Activated T-cell treated with anti-CD3 and anti-CD28 coated beads, Interleukin-2, amount 50 U/mL, for 1 hour (primary cell): ENCODE data around the gene CD24.
"Not testable (repeated sequence)": the region's sequence is repeated elsewhere in the genome, so short reads cannot be mapped to it uniquely, and the experiment has no call there.

Experiments
- DNase-seq: peaks from one replicate; pipeline ENCODE4 v3.0.0-alpha.2; 2020

The CD24 gene

DNA sequence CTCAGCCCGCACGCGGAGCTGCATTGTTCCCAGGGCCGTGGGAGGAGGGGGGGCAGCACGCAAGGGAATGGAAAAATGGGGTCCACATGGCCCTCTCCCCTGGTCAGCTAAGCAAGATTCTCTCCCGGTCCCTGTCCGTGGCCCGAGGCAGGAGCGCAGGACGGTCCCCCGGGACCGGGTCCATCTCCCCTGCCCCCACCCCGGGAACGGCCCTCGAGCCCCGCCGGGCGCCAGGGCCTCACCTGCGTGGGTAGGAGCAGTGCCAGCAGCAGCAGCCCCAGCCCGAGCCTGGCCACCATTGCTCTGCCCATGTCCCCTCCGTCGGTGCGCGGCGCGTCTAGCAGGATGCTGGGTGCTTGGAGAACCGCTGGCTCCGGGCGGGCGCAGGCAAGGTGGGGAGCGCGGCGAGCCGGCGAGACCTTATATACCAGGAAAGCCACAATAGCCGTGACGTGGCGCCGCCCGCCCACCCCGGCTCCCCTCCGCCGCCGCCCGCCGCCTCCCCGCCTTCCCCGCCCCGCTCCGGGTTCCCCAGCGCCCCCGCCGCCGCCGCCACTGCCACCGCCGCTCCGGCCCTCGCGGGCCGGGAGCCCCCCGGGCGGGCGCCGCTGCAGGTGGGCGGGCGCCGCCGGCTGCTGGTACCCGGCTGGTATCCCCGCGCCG, at the start of gene CD24:
TSS of gene CD24 (minus strand) at position 394 of the 663 bp plus-strand sequence. CDS start at position 311, 83 bp downstream.
- peak; percentile 22 for DNase-seq

- DNase-seq = no peak
Measured at GRCh38 chr6:107021446-107022185, 47.1 kb upstream of the CD24 start.

DNA sequence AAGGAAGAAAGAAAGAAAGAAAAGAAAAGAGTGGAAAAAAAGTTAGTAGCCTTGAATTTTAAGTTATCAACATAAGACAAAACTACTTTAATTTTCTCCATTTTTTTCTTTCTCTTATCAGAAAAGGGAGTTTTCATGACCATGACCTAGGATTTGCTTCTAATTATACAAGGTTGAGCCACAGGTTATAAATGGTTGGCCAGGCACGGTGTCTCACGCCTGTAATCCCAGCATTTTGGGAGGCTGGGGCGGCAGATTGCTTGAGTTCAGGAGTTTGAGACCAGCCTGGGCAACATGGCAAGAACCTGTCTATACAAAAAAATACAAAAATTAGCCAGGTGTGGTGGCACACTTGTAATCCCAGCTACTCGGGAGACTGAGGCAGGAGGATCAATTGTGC, 45.7 kb upstream of the CD24 start:
- DNase-seq = no peak

DNA sequence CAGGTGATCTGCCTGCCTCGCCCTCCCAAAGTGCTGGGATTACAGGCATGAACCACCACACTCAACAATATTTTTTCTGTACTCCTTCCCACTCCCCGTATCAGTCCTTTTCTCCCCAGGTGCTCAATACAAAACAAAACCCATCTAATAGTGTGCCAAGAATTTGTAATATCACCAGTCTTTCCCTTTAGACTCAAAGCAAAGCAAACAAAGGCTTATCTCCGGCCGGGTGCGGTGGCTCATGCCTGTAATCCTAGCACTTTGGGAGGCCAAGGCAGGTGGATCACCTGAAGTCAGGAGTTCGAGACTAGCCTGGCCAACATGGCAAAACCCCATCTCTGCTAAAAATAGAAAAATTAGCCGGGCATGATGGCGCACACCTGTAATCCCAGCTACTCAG, 45.1 kb upstream of the CD24 start:
- DNase-seq = not testable (repeated sequence)

DNA sequence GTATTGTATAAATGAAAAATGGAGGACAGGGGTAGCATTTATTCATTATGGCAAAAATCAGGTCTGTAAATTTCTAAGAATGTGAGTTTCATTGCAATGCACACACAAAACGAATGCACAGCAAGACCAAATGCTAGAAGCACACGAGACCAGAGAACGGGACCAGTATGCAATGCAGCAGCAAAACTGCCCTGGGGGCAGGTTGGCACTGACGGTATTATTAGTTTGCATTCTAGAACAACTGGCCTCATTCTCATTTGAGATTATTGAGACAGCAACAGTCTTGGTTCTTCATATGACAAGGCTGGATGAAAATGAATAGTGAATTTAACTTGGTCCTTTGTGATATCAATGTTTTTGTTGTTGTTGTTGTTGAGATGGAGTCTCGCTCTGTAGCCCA, 44.5 kb upstream of the CD24 start:
- no peak for DNase-seq

GRCh38 chr6:107009499-107009898, 35.0 kb upstream of the CD24 start:
- no peak for DNase-seq

DNA sequence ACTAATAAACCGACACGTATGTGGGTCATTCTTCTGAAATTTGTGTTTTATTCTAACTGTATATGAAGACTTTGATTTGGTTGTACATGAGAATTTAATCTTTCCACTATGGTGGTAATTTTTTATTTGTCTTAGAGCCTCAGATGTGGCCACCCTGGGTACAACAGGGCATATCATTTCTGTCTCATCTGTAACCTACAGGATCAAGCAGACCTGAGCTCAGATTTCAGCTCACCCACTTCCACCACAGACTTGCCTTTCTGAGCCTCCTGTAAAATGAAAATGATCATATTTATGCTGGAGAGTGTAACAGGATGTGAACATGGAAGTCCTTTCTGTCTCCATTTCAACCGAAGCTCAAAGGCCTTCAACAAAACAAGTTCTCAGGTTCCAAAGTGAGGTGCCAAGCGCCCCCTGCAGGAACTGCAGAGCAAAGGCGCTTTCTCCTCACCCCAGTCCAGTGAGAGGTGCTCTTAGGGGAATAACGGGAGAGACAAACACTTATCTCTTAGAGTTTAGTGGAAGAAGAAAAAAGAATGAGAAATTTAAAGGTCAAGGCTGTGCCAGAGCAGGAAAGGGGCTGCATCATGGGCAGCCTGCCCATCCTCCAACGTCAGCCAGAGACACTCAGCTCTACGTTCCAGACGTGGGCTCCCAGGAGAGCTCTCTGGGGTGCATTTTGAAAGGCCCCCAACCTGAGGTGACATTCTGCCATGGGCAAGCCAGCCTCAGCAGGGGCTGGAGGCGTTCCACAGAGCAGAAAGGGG, 23.0 kb upstream of the CD24 start:
- peak; percentile 52 for DNase-seq

DNA sequence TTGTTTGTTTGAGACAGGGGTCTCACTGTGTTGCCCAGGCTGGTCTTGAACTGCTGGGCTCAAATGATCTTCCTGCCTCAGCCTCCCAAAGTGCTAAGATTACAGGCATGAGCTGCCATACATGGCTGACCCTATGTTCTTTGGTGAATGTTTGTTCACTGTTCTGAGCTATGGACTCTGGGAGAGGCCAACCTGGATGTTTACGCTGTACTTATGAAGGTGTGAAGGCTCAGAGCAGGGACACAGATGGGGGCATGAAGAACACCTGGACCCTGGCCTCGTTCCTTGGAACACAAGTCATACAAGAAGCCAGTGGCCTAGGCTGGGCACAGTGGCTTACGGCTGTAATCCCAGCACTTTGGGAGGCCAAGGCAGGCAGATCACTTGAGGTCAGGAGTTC, 21.1 kb upstream of the CD24 start:
- no peak for DNase-seq

DNA sequence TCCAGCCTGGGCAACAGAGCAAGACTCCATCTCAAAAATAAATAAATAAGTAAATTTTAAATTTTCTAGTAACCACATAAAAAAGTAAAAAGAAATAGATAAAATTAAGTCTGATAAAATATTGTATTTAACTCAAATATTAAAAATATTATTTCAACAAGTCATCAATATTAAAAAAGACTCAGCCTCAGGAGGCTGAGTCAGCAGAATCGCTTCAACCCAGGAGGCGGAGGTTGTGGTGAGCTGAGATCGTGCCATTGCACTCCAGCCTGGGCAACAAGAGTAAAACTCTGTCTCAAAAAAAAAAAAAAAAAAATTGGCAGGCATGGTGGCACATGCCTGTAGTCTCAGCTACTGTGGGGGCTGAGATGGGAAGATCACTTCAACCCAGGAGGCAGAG, 15.2 kb upstream of the CD24 start:
- DNase-seq = not testable (repeated sequence)

DNA sequence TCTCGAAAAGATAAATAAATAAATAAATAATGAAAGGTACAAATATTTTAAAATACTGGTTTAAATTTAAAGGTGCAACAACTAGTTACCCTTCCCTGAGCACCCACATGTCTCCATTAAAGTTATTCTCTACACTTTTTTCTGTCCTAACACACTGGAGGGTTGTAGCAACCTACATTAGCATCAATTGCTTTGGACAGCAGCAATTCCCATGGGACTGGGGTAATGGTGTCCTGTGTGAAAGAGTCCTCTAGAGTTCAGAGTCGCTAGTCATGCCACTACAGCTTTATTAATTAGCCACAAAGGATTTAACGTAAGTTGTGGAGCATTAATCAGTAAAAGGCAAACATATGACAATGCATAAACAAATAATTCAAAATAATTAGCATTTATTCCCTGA, 14.1 kb upstream of the CD24 start:
- DNase-seq = no peak

DNA sequence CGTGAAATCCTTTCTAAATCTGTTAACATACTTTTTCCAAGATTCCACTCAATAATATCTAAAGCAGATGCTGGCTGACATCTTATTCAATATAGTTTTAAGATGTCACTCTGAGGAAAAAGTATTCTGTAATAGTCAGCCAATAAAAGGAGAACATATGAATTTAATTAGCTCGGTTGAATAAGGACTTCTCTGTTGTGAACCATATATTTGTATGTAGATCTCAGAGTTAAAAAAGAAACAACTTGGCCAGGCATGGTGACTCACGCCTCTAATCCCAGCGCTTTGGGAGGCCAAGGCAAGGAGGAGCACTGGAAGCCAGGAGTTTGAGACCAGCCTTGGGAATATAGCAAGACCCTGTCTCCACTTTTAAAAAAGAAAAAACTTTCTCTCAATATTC, 7.4 kb upstream of the CD24 start:
- no peak for DNase-seq

DNA sequence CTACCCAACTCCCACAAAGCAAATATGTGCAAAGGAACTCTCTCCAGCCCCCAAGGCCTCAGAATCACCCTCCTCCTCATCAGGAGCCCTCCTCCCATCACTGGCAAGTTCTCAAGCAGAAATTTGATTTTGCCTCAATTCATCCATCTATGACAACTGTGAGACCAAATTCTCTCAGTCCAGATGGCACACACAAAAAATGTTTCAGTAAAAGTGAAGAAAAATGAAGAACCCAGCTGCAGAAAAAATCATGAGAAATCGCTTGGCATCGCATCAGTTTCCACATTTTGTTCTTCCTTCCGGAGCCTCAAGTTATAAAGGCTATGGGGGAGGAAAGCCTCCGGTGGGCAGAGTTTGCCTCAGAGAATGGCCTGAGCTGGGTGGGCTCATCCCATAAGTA, 6.4 kb upstream of the CD24 start:
- no peak for DNase-seq

GRCh38 chr6:106979435-106979884, 4.9 kb upstream of the CD24 start:
- peak; percentile 75 for DNase-seq

- no peak for DNase-seq
Measured at GRCh38 chr6:106977246-106977645, 2.7 kb upstream of the CD24 start.

- DNase-seq = no peak
Measured at GRCh38 chr6:106976270-106976669, 1.7 kb upstream of the CD24 start.

DNA sequence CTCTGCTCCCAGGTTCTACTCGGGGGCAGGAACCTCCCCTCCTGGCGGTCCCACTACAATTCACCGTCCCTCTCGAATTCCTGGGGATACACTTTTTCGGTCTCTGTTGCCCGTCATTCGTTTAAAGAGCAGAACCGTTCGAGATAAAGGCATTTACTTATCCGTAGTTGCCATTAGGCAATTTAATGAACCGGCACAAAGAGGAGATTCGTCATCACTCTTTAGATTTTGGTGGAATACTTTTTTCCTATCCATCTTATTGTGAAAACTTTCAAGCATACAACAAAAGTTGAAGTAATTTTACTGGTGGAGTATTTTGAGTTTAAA, 1.2 kb upstream of the CD24 start:
- no peak for DNase-seq

- DNase-seq = peak; percentile 21
Measured at GRCh38 chr6:106974999-106975737, 639 bp upstream of the CD24 start.

- DNase-seq = peak; percentile 17
Measured at GRCh38 chr6:106973836-106974335, 643 bp downstream of the CD24 start.

DNA sequence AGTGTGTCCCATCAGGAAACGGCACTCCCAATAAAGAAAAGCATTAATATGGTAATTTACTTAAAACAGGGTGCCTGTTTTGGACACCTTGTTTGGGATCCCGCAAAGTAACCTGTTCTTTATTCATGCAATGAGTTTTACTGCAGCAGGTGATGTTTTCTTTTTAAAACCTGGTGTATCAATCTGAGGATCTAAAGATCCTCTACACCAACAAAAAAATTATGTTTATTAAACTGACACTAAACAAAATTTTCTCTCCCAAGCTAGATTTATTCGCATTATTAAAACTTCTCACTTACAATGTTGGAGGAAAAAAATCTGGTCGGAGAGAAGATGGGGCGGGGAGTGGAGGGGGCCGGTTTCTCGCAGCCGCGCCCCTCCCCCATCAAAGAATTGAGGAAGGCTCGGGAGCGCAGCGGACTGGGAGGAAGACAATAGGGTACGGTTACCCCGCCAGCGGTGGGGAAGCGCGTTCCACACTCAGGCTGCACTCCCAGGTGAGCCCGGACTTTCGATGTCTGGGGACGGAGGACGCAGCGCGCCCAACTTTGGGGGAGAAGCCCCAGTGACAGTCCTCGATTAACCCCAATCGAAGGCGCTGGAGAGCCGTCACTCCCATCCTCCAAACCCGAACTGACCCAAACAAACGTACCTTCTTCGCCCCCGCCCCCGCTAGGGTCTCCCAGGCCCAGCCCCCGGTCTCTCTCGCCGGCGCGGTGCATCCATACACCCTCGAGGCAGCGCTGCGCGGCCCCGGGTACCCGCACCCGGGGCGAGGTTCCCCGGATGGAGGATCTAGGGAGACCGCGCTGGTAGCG, 1.3 kb downstream of the CD24 start:
- peak; percentile 18 for DNase-seq

- no peak for DNase-seq
Measured at GRCh38 chr6:106972500-106972899, 2.0 kb downstream of the CD24 start.

DNA sequence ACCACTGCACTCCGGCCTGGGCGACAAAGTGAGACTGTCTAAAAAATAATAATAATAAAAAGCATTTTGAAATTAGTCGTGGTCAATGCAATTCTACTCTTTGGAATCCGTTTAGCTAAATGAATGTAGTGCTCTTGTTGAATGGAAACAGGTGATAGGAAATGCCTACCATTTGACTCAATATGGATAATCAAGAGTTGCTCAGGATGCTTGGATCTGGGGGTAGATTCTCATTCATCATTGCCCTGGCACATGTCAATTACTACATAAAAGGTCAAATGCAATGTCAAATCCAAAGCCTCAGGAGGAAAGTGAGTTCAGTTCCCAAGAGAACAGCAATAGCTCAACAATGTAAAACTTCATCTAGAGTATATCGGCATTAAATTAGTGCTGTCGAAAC, 3.8 kb downstream of the CD24 start:
- not testable (repeated sequence) for DNase-seq

DNA sequence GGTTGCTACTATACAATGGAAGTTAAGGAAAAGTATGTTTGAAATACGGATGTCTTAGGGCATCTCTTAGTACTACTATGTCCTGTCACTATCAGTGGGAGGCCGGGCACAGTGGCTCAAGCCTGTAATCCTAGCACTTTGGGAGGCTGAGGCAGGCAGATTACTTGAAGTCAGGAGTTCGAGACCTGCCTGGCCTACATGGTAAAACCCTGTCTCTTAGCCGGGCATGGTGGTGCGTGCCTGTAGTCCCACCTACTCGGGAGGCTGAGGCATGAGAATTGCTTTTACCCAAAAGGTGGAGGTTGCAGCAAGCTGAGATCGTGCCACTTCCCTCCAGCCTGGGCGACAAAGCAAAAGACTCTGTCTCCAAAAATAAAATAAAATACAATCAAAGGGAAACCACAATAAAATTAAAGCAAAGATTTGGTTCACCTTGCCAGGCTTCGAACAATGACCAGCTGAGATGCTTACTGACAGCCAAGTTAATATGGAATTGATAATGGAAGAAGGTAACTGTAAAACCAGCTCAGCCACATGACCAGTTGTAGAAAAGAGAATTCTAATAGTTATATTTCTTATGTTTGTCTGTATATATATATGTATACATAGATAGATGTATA, 6.5 kb downstream of the CD24 start:
- no peak for DNase-seq
